ENCODE measurements around the gene ZNF227. TPM values are rescaled to one million over a fixed set of nuclear protein-coding genes. Genes with fewer than 3 reads are reported as not detected.
A peak's percentile ranks its signal among the peaks of the same experiment; 100 is the strongest.
"Not testable (repeated sequence)": the region's sequence is repeated elsewhere in the genome, so short reads cannot be mapped to it uniquely, and the experiment has no call there.

The ZNF227 gene
- total RNA-seq (10 to 100 TPM; 57.0 to 57.4 TPM), polyA plus RNA-seq (10 to 100 TPM in 2 of 3 donors, 1 to 10 TPM in 1; 9.0 to 12.9 (median 11.2) TPM), total RNA-seq (28.1 to 65.1 (median 38.3) reads per million in 6 experiments)

GRCh38 chr19:44212250-44212865 is at the start of gene ZNF227:
Gene ZNF227, plus strand, starts transcription at chr19:44212532. Its CDS starts 5,261 bp downstream, at chr19:44217793.
- Mint-ChIP-seq H3K27me3 (no peaks in the 10 kb centered on the region), H3K9me3 (peaks cover under 1 to 23% (median 5%) of the 10 kb centered on the region in 9 donors), H3K36me3 (peaks cover 8 to 33% (median 28%) of the 10 kb centered on the region in 3 donors), H3K27ac (peak within 1 kb of the TSS; percentile 90 to 99 (median 96)), H3K4me1 (peaks cover 9 to 36% (median 31%) of the 10 kb centered on the region in 4 donors), H3K4me3 (peak within 1 kb of the TSS; percentile 92 to 100 (median 96))
- DNase-seq (peak; percentile 60 to 84 (median 76)), ATAC-seq (peak; percentile 97 to 98)
- POLR2A ChIA-PET = interaction anchor here (0.6 to 1.9 kb wide), 15 partner anchors 47 to 1253 kb away, joined by 3 to 23 read pairs (median 3); partner anchors contain the start of genes ZNF180, ZNF221, ZNF223 and ZNF226

DNA sequence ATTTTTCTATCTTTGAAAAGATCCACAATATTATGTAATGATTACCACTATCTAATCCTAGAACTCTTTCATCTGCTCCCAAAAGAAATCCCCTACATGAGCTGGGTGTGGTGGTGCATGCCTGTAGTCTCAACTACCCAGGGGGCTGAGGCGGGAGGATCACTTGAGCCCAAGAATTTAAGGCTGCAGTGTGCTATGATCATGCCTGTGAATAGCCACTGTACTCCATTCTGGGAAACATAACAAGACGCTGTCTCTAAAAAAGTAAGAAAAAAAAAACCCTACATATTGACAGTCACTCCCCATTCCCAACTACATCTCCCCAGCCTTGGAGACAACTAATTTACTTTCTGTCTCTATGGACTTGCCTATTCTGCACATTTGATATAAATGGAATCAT is 48.5 kb upstream of the ZNF227 start:
- peak overlapping the region in 2 of 10 donors; percentile 96 to 98 for H3K4me3 Mint-ChIP-seq
- no peaks in the 10 kb centered on the region for H3K27me3 Mint-ChIP-seq
- DNase-seq = no peak
- peaks cover 10 to 84% (median 44%) of the 10 kb centered on the region in 9 donors for H3K9me3 Mint-ChIP-seq
- ATAC-seq = no peak
- POLR2A ChIA-PET = interaction anchor here (0.7 to 2.9 kb wide), 4 partner anchors 44 to 138 kb away, joined by 3 to 23 read pairs (median 8); partner anchors contain the start of genes ZNF224 and ZNF227
- H3K27ac Mint-ChIP-seq = peak overlapping the region in 1 of 10 donors; percentile 99
- peaks cover 30 to 42% (median 35%) of the 10 kb centered on the region in 3 donors for H3K36me3 Mint-ChIP-seq
- H3K4me1 Mint-ChIP-seq = peaks cover 7 to 33% (median 33%) of the 10 kb centered on the region in 4 donors

DNA sequence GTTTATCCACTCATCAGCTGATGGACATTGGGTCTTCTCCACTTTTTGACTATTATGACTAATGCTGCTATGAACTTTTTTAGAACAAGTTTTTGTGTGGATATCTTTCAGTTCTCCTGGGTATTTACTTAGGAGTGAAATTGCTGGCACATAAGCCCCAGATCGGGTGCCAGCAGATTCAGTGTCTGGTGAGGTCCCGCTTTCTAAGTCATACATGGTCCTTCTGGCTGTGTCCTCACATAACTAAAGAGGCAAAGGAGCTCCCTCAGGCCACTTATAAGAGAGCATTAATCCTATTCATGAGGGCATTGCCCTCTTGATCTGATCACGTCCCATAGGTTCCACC is 48.0 kb upstream of the ZNF227 start:
- H3K4me3 Mint-ChIP-seq = peak overlapping the region; percentile 95 to 99 (median 98)
- peak overlapping the region; percentile 97 to 99 (median 98) for H3K27ac Mint-ChIP-seq
- no peak for ATAC-seq
- no peaks in the 10 kb centered on the region for H3K27me3 Mint-ChIP-seq
- no peak for DNase-seq
- H3K36me3 Mint-ChIP-seq = peaks cover 36 to 46% (median 36%) of the 10 kb centered on the region in 3 donors
- H3K4me1 Mint-ChIP-seq = peaks cover 7 to 33% (median 33%) of the 10 kb centered on the region in 4 donors
- peaks cover 10 to 84% (median 44%) of the 10 kb centered on the region in 9 donors for H3K9me3 Mint-ChIP-seq
- POLR2A ChIA-PET = interaction anchor here (0.7 to 2.9 kb wide), 10 partner anchors 22 to 337 kb away, joined by 3 to 23 read pairs (median 4); partner anchors contain the start of genes ZNF224, ZNF227, ZNF234 and ZNF283

- peak; percentile 94 to 95 for ATAC-seq
- H3K27ac Mint-ChIP-seq = peak within 1 kb of the TSS; percentile 97 to 99 (median 98)
- POLR2A ChIA-PET = interaction anchor here (0.8 to 2.9 kb wide), 12 partner anchors 23 to 338 kb away, joined by 3 to 23 read pairs (median 4); partner anchors contain the start of genes ZNF180, ZNF224, ZNF227 and ZNF233
- H3K4me1 Mint-ChIP-seq = peaks cover 7 to 33% (median 33%) of the 10 kb centered on the region in 4 donors
- DNase-seq = peak; percentile 37 to 91 (median 76)
- H3K27me3 Mint-ChIP-seq = no peaks in the 10 kb centered on the region
- peaks cover 10 to 84% (median 50%) of the 10 kb centered on the region in 9 donors for H3K9me3 Mint-ChIP-seq
- peak within 1 kb of the TSS; percentile 95 to 99 (median 98) for H3K4me3 Mint-ChIP-seq
- H3K36me3 Mint-ChIP-seq = peaks cover 36 to 52% (median 41%) of the 10 kb centered on the region in 3 donors
These were observed 47.4 kb upstream of the ZNF227 start, which contains the start of gene ZNF226 for GRCh38 chr19:44164673-44165512. Gene ZNF226, plus strand, starts transcription at chr19:44165100. Its CDS starts 4,981 bp downstream, at chr19:44170081.

DNA sequence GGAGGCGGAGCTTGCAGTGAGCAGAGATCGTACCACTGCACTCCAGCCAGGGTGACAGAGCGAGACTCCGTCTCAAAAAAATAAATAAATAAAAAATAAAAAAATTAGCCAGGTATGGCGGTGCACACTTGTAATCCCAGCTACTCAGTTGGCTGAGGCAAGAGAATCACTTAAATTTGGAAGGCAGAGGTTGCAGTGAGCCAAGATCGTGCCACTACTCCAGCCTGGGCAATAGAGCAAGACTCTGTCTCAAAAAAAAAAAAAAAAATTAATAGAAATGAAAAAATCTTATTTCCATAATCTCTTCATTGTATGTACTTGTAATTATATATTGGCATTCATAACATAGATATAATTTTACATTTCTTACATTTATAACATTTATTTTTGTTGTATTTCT is 41.7 kb upstream of the ZNF227 start:
- peaks cover 5 to 27% (median 19%) of the 10 kb centered on the region in 4 donors for H3K4me1 Mint-ChIP-seq
- H3K4me3 Mint-ChIP-seq, DNase-seq, H3K27me3 Mint-ChIP-seq, POLR2A ChIA-PET, H3K27ac Mint-ChIP-seq, ATAC-seq: not testable (repeated sequence)
- peaks cover 64 to 96% (median 94%) of the 10 kb centered on the region in 3 donors for H3K36me3 Mint-ChIP-seq
- H3K9me3 Mint-ChIP-seq = peaks cover 1 to 90% (median 57%) of the 10 kb centered on the region in 9 donors

DNA sequence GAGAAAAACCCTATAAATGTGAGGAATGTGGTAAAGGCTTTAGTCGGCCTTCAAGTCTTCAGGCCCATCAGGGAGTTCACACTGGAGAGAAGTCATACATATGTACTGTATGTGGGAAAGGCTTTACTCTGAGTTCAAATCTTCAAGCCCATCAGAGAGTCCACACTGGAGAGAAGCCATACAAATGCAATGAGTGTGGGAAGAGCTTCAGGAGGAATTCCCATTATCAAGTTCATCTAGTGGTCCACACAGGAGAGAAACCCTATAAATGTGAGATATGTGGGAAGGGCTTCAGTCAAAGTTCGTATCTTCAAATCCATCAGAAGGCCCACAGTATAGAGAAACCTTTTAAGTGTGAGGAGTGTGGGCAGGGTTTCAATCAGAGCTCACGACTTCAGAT is 35.7 kb upstream of the ZNF227 start:
- POLR2A ChIA-PET = no interaction called here
- Mint-ChIP-seq H3K27me3 (no peaks in the 10 kb centered on the region), H3K4me3 (no peak overlapping the region), H3K4me1 (no peaks in the 10 kb centered on the region), H3K36me3 (peaks cover 59 to 77% (median 69%) of the 10 kb centered on the region in 3 donors), H3K27ac (no peak overlapping the region), H3K9me3 (peaks cover 18 to 98% (median 68%) of the 10 kb centered on the region in 9 donors)
- ATAC-seq (no peak), DNase-seq (no peak)

DNA sequence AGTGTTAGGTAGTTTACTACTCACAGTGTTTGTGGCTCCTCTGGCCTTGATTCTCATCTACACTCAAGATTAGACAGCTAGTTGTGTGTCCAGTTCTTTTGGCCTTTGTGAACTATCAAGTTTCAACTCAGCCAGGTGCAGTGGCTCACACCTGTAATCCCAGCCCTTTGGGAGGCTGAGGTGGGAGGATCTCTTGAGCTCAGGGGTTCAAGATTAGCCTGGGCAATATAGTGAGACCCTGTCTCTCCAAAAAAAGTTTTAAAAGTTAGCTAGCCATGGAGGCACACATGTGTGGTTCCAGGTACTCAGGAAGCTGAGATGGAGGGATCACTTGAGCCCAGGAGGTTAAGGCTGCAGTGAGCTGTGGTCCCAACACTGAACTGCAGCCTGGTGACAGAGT is 31.4 kb upstream of the ZNF227 start:
- no peak overlapping the region for H3K27ac Mint-ChIP-seq
- H3K36me3 Mint-ChIP-seq = peaks cover 15 to 54% (median 52%) of the 10 kb centered on the region in 3 donors
- no peak overlapping the region for H3K4me3 Mint-ChIP-seq
- no peaks in the 10 kb centered on the region for H3K4me1 Mint-ChIP-seq
- POLR2A ChIA-PET = no interaction called here
- ATAC-seq (no peak), DNase-seq (no peak)
- peaks cover 25 to 94% (median 66%) of the 10 kb centered on the region in 9 donors for H3K9me3 Mint-ChIP-seq
- no peaks in the 10 kb centered on the region for H3K27me3 Mint-ChIP-seq

DNA sequence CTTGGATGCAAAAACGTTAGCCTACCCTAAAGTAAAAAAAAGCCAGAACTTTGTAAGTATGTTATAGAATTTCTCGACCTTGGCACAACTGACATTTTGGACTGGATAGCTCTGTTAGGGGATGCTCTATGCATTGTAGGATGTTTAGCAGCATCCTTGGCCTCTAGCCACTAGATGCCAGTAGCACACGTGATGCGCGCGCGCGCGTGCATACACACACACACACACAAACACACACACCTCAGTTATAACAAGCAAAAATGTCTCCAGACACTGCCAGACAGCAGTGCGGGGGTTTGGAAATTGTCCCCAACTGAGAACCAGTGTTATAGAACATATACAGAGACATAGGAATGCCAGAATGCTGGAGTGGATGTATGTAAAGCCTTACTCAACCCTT is 30.2 kb upstream of the ZNF227 start:
- no peak overlapping the region for H3K27ac Mint-ChIP-seq
- H3K27me3 Mint-ChIP-seq = no peaks in the 10 kb centered on the region
- POLR2A ChIA-PET = no interaction called here
- peaks cover 20 to 94% (median 60%) of the 10 kb centered on the region in 9 donors for H3K9me3 Mint-ChIP-seq
- ATAC-seq (no peak), DNase-seq (no peak)
- H3K36me3 Mint-ChIP-seq = peaks cover 3 to 48% (median 40%) of the 10 kb centered on the region in 3 donors
- H3K4me3 Mint-ChIP-seq = no peak overlapping the region
- no peaks in the 10 kb centered on the region for H3K4me1 Mint-ChIP-seq

DNA sequence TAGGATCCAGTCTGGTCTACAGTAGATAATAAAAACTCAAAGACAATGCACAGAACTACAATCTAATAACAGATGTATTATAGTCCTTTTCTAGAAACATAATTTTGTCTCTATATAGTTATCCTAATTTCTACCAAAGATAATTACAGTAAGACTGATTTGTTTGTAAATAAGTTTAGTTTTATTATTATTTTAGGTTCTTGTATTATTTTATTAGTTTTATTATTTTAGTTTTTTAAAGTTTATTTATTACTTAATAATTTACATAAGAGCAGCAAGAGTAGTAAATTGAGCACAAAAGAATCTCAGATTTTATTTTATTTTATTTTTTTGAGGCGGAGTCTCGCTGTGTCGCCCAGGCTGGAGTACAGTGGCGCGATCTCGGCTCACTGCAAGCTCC is 22.3 kb upstream of the ZNF227 start:
- Mint-ChIP-seq H3K9me3 (peaks cover 30 to 81% (median 58%) of the 10 kb centered on the region in 9 donors), H3K36me3 (peaks cover 0 to 62% (median 48%) of the 10 kb centered on the region in 3 donors), H3K4me1 (no peaks in the 10 kb centered on the region), H3K27me3 (peaks cover 0 to 10% (median 0%) of the 10 kb centered on the region in 5 donors), H3K4me3 (no peak overlapping the region), H3K27ac (no peak overlapping the region)
- POLR2A ChIA-PET = no interaction called here
- DNase-seq = no peak
- ATAC-seq = no peak

DNA sequence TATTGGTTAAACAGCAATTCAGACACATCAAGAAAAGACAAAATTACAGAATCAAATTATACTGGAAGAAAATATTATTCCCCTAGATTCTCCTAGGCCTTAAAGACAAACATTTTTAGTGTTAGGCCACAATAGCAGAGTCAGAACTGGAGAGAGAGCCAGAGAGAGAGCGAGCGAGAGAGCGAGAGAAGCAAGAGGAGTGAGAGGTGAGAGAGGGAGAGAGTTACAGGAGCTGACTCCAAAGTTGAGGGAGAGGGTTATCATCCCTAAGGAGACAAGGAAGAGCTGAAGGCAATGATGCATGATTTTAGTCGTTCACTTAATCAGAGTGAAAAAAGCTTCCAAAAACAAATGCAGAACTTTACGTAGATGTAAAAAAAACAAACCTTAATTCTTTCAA is 20.2 kb upstream of the ZNF227 start:
- Mint-ChIP-seq H3K27me3 (peaks cover 0 to 15% (median 0%) of the 10 kb centered on the region in 5 donors), H3K4me3 (no peak overlapping the region), H3K4me1 (no peaks in the 10 kb centered on the region), H3K9me3 (peaks cover 31 to 81% (median 61%) of the 10 kb centered on the region in 9 donors), H3K36me3 (peaks cover 0 to 69% (median 61%) of the 10 kb centered on the region in 3 donors), H3K27ac (no peak overlapping the region)
- DNase-seq = no peak
- ATAC-seq = no peak
- POLR2A ChIA-PET = no interaction called here

- H3K27ac Mint-ChIP-seq = no peak overlapping the region
- H3K36me3 Mint-ChIP-seq = peaks cover 2 to 44% (median 44%) of the 10 kb centered on the region in 3 donors
- peaks cover 0 to 17% (median 2%) of the 10 kb centered on the region in 5 donors for H3K27me3 Mint-ChIP-seq
- no peaks in the 10 kb centered on the region for H3K4me1 Mint-ChIP-seq
- ATAC-seq = no peak
- H3K9me3 Mint-ChIP-seq = peaks cover 8 to 76% (median 43%) of the 10 kb centered on the region in 9 donors
- H3K4me3 Mint-ChIP-seq = no peak overlapping the region
- no peak for DNase-seq
- POLR2A ChIA-PET = no interaction called here
These were observed 15.6 kb upstream of the ZNF227 start for GRCh38 chr19:44196772-44197171.

GRCh38 chr19:44202470-44202869 is 9.9 kb upstream of the ZNF227 start:
- ATAC-seq (no peak), DNase-seq (no peak)
- POLR2A ChIA-PET = no interaction called here
- peaks cover 10 to 25% (median 14%) of the 10 kb centered on the region in 5 donors for H3K27me3 Mint-ChIP-seq
- H3K27ac Mint-ChIP-seq = no peak overlapping the region
- H3K9me3 Mint-ChIP-seq = peaks cover 8 to 64% (median 32%) of the 10 kb centered on the region in 9 donors
- no peak overlapping the region for H3K4me3 Mint-ChIP-seq
- H3K4me1 Mint-ChIP-seq = peaks cover 3 to 6% (median 5%) of the 10 kb centered on the region in 4 donors
- peaks cover 2 to 33% (median 19%) of the 10 kb centered on the region in 3 donors for H3K36me3 Mint-ChIP-seq

Measured in naive thymus-derived CD8-positive, alpha-beta T cell (primary cell).